Measurements from ENCODE around the gene PCSK6. TPM values are rescaled to one million over a fixed set of nuclear protein-coding genes. Genes with fewer than 3 reads are reported as not detected.
"Not testable (repeated sequence)": the region's sequence is repeated elsewhere in the genome, so short reads cannot be mapped to it uniquely, and the experiment has no call there.

PCSK6 gene
- total RNA-seq, 2 experiments from 2014 or later = 0.28 TPM; not detected in 1

- H3K4me1 Mint-ChIP-seq (ENCODE audit: low read depth) = no peaks in the 10 kb centered on the region
- no peak overlapping the region for H3K4me3 Mint-ChIP-seq
- Histone ChIP-seq H3K36me3 (ENCODE audit: insufficient read depth, low read length) (no peaks in the 10 kb centered on the region), H3K27ac (ENCODE audit: low read depth in 1 of 2, low read length in 2 of 2) (no peak overlapping the region), H3K4me1 (ENCODE audit: insufficient read depth, low read length) (no peaks in the 10 kb centered on the region), H3K4me3 (ENCODE audit: low read length) (no peak overlapping the region), H3K9me3 (ENCODE audit: control insufficient read depth in 1 of 2, insufficient read depth in 1 of 2, low read length in 2 of 2) (peaks cover 0 to 6% of the 10 kb centered on the region in 2 experiments), H3K27me3 (ENCODE audit: control insufficient read depth in 1 of 2, insufficient read depth in 2 of 2, low read length in 2 of 2) (peaks cover 0 to 4% of the 10 kb centered on the region in 2 experiments)
- no peak for TF ChIP-seq CTCF (IDR thresholded peaks at IDR 0.05)
- CTCF ChIA-PET = no interaction called here
- peaks cover 33% of the 10 kb centered on the region for H3K27me3 Mint-ChIP-seq
- ATAC-seq (ENCODE audit: poor library complexity) (no peak), DNase-seq (no peak)
- no peak overlapping the region for H3K27ac Mint-ChIP-seq
- POLR2A ChIA-PET = no interaction called here
- intact Hi-C loops (cut with DNase I, micrococcal nuclease) = no loop called here
- H3K9me3 Mint-ChIP-seq = no peaks in the 10 kb centered on the region
- no peaks in the 10 kb centered on the region for H3K36me3 Mint-ChIP-seq (ENCODE audit: low read depth)
These were observed 82.8 kb downstream of the PCSK6 start for GRCh38 chr15:101406526-101407195.

- Mint-ChIP-seq H3K4me1 (ENCODE audit: low read depth) (no peaks in the 10 kb centered on the region), H3K27ac (no peak overlapping the region), H3K9me3 (no peaks in the 10 kb centered on the region), H3K4me3 (no peak overlapping the region), H3K27me3 (peaks cover 38% of the 10 kb centered on the region), H3K36me3 (ENCODE audit: low read depth) (no peaks in the 10 kb centered on the region)
- no peaks in the 10 kb centered on the region for H3K36me3 ChIP-seq (ENCODE audit: insufficient read depth, low read length)
- ChIA-PET CTCF (no interaction called here), POLR2A (no interaction called here)
- no peak overlapping the region for H3K4me3 ChIP-seq (ENCODE audit: low read length)
- no peaks in the 10 kb centered on the region for H3K4me1 ChIP-seq (ENCODE audit: insufficient read depth, low read length)
- DNase-seq = no peak
- TF ChIP-seq CTCF (IDR thresholded peaks at IDR 0.05) = no peak
- no peak overlapping the region for H3K27ac ChIP-seq (ENCODE audit: low read depth in 1 of 2, low read length in 2 of 2)
- H3K9me3 ChIP-seq (ENCODE audit: control insufficient read depth in 1 of 2, insufficient read depth in 1 of 2, low read length in 2 of 2) = peaks cover 0 to 10% of the 10 kb centered on the region in 2 experiments
- no peak for ATAC-seq (ENCODE audit: poor library complexity)
- H3K27me3 ChIP-seq (ENCODE audit: control insufficient read depth in 1 of 2, insufficient read depth in 2 of 2, low read length in 2 of 2) = peaks cover 0 to 4% of the 10 kb centered on the region in 2 experiments
- intact Hi-C loops (cut with DNase I, micrococcal nuclease) = no loop called here
These were observed 83.5 kb downstream of the PCSK6 start for GRCh38 chr15:101406036-101406435.

GRCh38 chr15:101404245-101404644 is 85.3 kb downstream of the PCSK6 start:
- Histone ChIP-seq H3K36me3 (ENCODE audit: insufficient read depth, low read length) (no peaks in the 10 kb centered on the region), H3K4me1 (ENCODE audit: insufficient read depth, low read length) (no peaks in the 10 kb centered on the region), H3K4me3 (ENCODE audit: low read length) (no peak overlapping the region), H3K9me3 (ENCODE audit: control insufficient read depth in 1 of 2, insufficient read depth in 1 of 2, low read length in 2 of 2) (peaks cover 0 to 13% of the 10 kb centered on the region in 2 experiments), H3K27ac (ENCODE audit: low read depth in 1 of 2, low read length in 2 of 2) (no peak overlapping the region), H3K27me3 (ENCODE audit: control insufficient read depth in 1 of 2, insufficient read depth in 2 of 2, low read length in 2 of 2) (peaks cover 6 to 11% of the 10 kb centered on the region in 2 experiments)
- CTCF ChIA-PET = no interaction called here
- intact Hi-C loops (cut with DNase I, micrococcal nuclease) = no loop called here
- TF ChIP-seq CTCF (IDR thresholded peaks at IDR 0.05) = no peak
- no peak for ATAC-seq (ENCODE audit: poor library complexity)
- no peaks in the 10 kb centered on the region for H3K9me3 Mint-ChIP-seq
- POLR2A ChIA-PET = no interaction called here
- H3K27ac Mint-ChIP-seq = no peak overlapping the region
- H3K4me3 Mint-ChIP-seq = no peak overlapping the region
- no peaks in the 10 kb centered on the region for H3K4me1 Mint-ChIP-seq (ENCODE audit: low read depth)
- DNase-seq = no peak
- H3K36me3 Mint-ChIP-seq (ENCODE audit: low read depth) = no peaks in the 10 kb centered on the region
- H3K27me3 Mint-ChIP-seq = peaks cover 50% of the 10 kb centered on the region

- DNase-seq; CTCF ChIA-PET; ATAC-seq (ENCODE audit: poor library complexity); H3K4me1 Mint-ChIP-seq (ENCODE audit: low read depth); H3K27ac Mint-ChIP-seq; H3K4me1 ChIP-seq (ENCODE audit: insufficient read depth, low read length); intact Hi-C loops (cut with DNase I, micrococcal nuclease); H3K9me3 ChIP-seq (ENCODE audit: control insufficient read depth in 1 of 2, insufficient read depth in 1 of 2, low read length in 2 of 2); H3K4me3 Mint-ChIP-seq; H3K36me3 Mint-ChIP-seq (ENCODE audit: low read depth); H3K36me3 ChIP-seq (ENCODE audit: insufficient read depth, low read length); H3K9me3 Mint-ChIP-seq; POLR2A ChIA-PET; H3K4me3 ChIP-seq (ENCODE audit: low read length); H3K27ac ChIP-seq (ENCODE audit: low read depth in 1 of 2, low read length in 2 of 2): not testable (repeated sequence)
- peaks cover 9 to 17% of the 10 kb centered on the region in 2 experiments for H3K27me3 ChIP-seq (ENCODE audit: control insufficient read depth in 1 of 2, insufficient read depth in 2 of 2, low read length in 2 of 2)
- H3K27me3 Mint-ChIP-seq = peaks cover 53% of the 10 kb centered on the region
These were observed 86.6 kb downstream of the PCSK6 start for GRCh38 chr15:101402883-101403282.

Data from CD4-positive, alpha-beta T cell (primary cell).